H9 (cell line): ENCODE results near the gene KRR1. TPM values are rescaled to one million over a fixed set of nuclear protein-coding genes. Genes with fewer than 3 reads are reported as not detected.
"Not testable (repeated sequence)": the region's sequence is repeated elsewhere in the genome, so short reads cannot be mapped to it uniquely, and the experiment has no call there.

Experiments used
- DNase-seq: peaks from one replicate; pipeline ENCODE4 v3.0.0-alpha.2; 2017
- H2AFZ ChIP-seq: one replicate; pipeline ENCODE4 v1.6.1; 2013; ENCODE audit warnings: mild to moderate bottlenecking, low read length, control low read depth, moderate library complexity
- H2AK5ac ChIP-seq: 2 replicates; pipeline ENCODE4 v1.6.1; 2013; ENCODE audit warnings: low read length, control low read depth, mixed read lengths; ENCODE audit not compliant: insufficient read length
- H2BK120ac ChIP-seq: one replicate; pipeline ENCODE4 v1.6.1; 2013; ENCODE audit warnings: low read depth, mild to moderate bottlenecking, low read length, control low read depth, inconsistent platforms; ENCODE audit not compliant: poor library complexity, severe bottlenecking
- H2BK12ac ChIP-seq: 2 replicates; pipeline ENCODE4 v1.6.1; 2013; ENCODE audit warnings: low read length, control low read depth, mixed read lengths, low read depth; ENCODE audit not compliant: insufficient read length
- H2BK15ac ChIP-seq: 2 replicates; pipeline ENCODE4 v1.6.1; 2013; ENCODE audit warnings: low read depth, low read length, control low read depth
- H2BK20ac ChIP-seq: one replicate; pipeline ENCODE4 v1.6.1; 2013; ENCODE audit warnings: low read depth, mild to moderate bottlenecking, low read length, control low read depth, inconsistent platforms; ENCODE audit not compliant: poor library complexity, severe bottlenecking
- H2BK5ac ChIP-seq: 2 replicates; pipeline ENCODE4 v1.6.1; 2013; ENCODE audit warnings: low read length, control low read depth, mixed read lengths; ENCODE audit not compliant: insufficient read length
- H3K14ac ChIP-seq: 2 replicates; pipeline ENCODE4 v1.6.1; 2013; ENCODE audit warnings: low read length, control low read depth; ENCODE audit not compliant: insufficient read depth
- H3K18ac ChIP-seq: 2 replicates; pipeline ENCODE4 v1.6.1; 2013; ENCODE audit warnings: low read depth, mild to moderate bottlenecking, mixed read lengths, low read length, control low read depth; ENCODE audit not compliant: insufficient read length
- H3K23ac ChIP-seq: 2 replicates; pipeline ENCODE4 v1.6.1; 2013; ENCODE audit warnings: low read length, control low read depth, mixed read lengths, low read depth; ENCODE audit not compliant: insufficient read length
- H3K23me2 ChIP-seq: 2 replicates; pipeline ENCODE4 v1.6.1; 2013; ENCODE audit warnings: low read depth, mild to moderate bottlenecking, mixed read lengths, low read length, control low read depth; ENCODE audit not compliant: insufficient read length, poor library complexity, severe bottlenecking
- H3K27ac ChIP-seq: 2 replicates; pipeline ENCODE4 v1.5.1; 2013; ENCODE audit warnings: low read length, control low read depth, mixed read lengths, low read depth; ENCODE audit not compliant: insufficient read length
- H3K27me3 ChIP-seq: 2 replicates; pipeline ENCODE4 v1.6.1; 2013; ENCODE audit warnings: low read length, control low read depth, inconsistent platforms; ENCODE audit not compliant: insufficient read depth
- H3K4ac ChIP-seq: 2 replicates; pipeline ENCODE4 v1.6.1; 2013; ENCODE audit warnings: low read depth, mild to moderate bottlenecking, control low read depth, inconsistent platforms, low read length, moderate library complexity
- H3K4me1 ChIP-seq: 2 replicates; pipeline ENCODE4 v1.6.1; 2013; ENCODE audit warnings: low read length, control low read depth, inconsistent platforms; ENCODE audit not compliant: insufficient read depth
- H3K4me2 ChIP-seq: 2 replicates; pipeline ENCODE4 v1.6.1; 2013; ENCODE audit warnings: low read length, control low read depth, mixed read lengths; ENCODE audit not compliant: insufficient read length, insufficient read depth
- H3K56ac ChIP-seq: 2 replicates; pipeline ENCODE4 v1.6.1; 2013; ENCODE audit warnings: low read depth, mild to moderate bottlenecking, mixed read lengths, low read length, control low read depth; ENCODE audit not compliant: insufficient read length
- H3K79me1 ChIP-seq: 2 replicates; pipeline ENCODE4 v1.6.1; 2013; ENCODE audit warnings: low read depth, mild to moderate bottlenecking, moderate library complexity, low read length, control low read depth, inconsistent platforms; ENCODE audit not compliant: insufficient read depth, poor library complexity, severe bottlenecking
- H3K79me2 ChIP-seq: 2 replicates; pipeline ENCODE4 v1.6.1; 2013; ENCODE audit warnings: low read length, control low read depth, inconsistent platforms; ENCODE audit not compliant: insufficient read depth
- H3K9ac ChIP-seq: 2 replicates; pipeline ENCODE4 v1.6.1; 2013; ENCODE audit warnings: low read length, control low read depth, mixed read lengths; ENCODE audit not compliant: insufficient read length; ENCODE audit errors: extremely low read depth
- H3K9me3 ChIP-seq: one replicate; pipeline ENCODE4 v1.6.1; 2013; ENCODE audit warnings: low read depth, low read length, inconsistent platforms; ENCODE audit not compliant: control insufficient read depth
- H3T11ph ChIP-seq: one replicate; pipeline ENCODE4 v1.6.1; 2013; ENCODE audit warnings: mild to moderate bottlenecking, low read length, control low read depth, inconsistent platforms
- H4K20me1 ChIP-seq: one replicate; pipeline ENCODE4 v1.6.1; 2013; ENCODE audit not compliant: control insufficient read depth, insufficient read length, insufficient read depth
- H4K5ac ChIP-seq: 2 replicates; pipeline ENCODE4 v1.6.1; 2013; ENCODE audit warnings: low read depth, mild to moderate bottlenecking, mixed read lengths, low read length, control low read depth; ENCODE audit not compliant: insufficient read length
- H4K8ac ChIP-seq: replicated peaks from 2 replicates; pipeline ENCODE4 v1.6.1; 2013; ENCODE audit warnings: low read length, control low read depth, mixed read lengths, low read depth; ENCODE audit not compliant: insufficient read length
- H4K91ac ChIP-seq: 2 replicates; pipeline ENCODE4 v1.6.1; 2013; ENCODE audit warnings: low read depth, mild to moderate bottlenecking, moderate library complexity, mixed read lengths, low read length, control low read depth; ENCODE audit not compliant: insufficient read length
- H3K27ac Mint-ChIP-seq, 3 experiments: 2 replicates in 2 of 3; 3 replicates in 1 of 3; pipeline ENCODE4 v1.8.0; 2020 to 2021; ENCODE audit warnings: mixed read lengths in 3 of 3, mild to moderate bottlenecking in 1 of 3, moderate library complexity in 1 of 3
- H3K27me3 Mint-ChIP-seq: 2 replicates; pipeline ENCODE4 v1.8.0; 2021; ENCODE audit warnings: low read depth, mild to moderate bottlenecking, moderate library complexity, mixed read lengths
- H3K36me3 Mint-ChIP-seq, 3 experiments: 2 replicates in 2 of 3; 3 replicates in 1 of 3; pipeline ENCODE4 v1.8.0; 2020 to 2021; ENCODE audit warnings: low read depth in 3 of 3, mixed read lengths in 3 of 3; ENCODE audit not compliant: insufficient read depth in 1 of 3
- H3K4me1 Mint-ChIP-seq, 2 experiments: 2 replicates each; pipeline ENCODE4 v1.8.0; 2020; ENCODE audit warnings: mixed read lengths in 2 of 2
- H3K4me3 Mint-ChIP-seq, 2 experiments: 2 replicates in 1 of 2; 3 replicates in 1 of 2; pipeline ENCODE4 v1.8.0; 2020 to 2021; ENCODE audit warnings: mild to moderate bottlenecking in 2 of 2, mixed read lengths in 2 of 2, moderate library complexity in 1 of 2
- H3K9me3 Mint-ChIP-seq, 2 experiments: 2 replicates in 1 of 2; 3 replicates in 1 of 2; pipeline ENCODE4 v1.8.0; 2020; ENCODE audit warnings: mild to moderate bottlenecking in 2 of 2, mixed read lengths in 2 of 2, moderate library complexity in 1 of 2
- WGBS: extraction: QIAGEN DNeasy Blood & Tissue Kit; methylation state at CpG from one replicate; pipeline ENCODE4 v1.1.7; 2013; ENCODE audit warnings: missing lambda C conversion rate, low lambda C conversion rate, mixed read lengths; ENCODE audit not compliant: insufficient read length; ENCODE audit errors: extremely low coverage; 5-methylcytosine and 5-hydroxymethylcytosine counted together
- total RNA-seq: library from RNA; stranded (reverse); gene quantifications from 2 replicates; pipeline ENCODE4 v1.2.1, GENCODE V29; 2021
- TF ChIP-seq, protein P1 (sequence below): fragments of 200-600 bp; sonication (generic); conservative IDR thresholded peaks from 3 replicates; pipeline ENCODE4 v1.8.0; 2021; ENCODE audit warnings: antibody characterized with exemption, mild to moderate bottlenecking

KRR1 gene
- total RNA-seq, 1 experiment from 2014 or later = 88.9 TPM

DNA sequence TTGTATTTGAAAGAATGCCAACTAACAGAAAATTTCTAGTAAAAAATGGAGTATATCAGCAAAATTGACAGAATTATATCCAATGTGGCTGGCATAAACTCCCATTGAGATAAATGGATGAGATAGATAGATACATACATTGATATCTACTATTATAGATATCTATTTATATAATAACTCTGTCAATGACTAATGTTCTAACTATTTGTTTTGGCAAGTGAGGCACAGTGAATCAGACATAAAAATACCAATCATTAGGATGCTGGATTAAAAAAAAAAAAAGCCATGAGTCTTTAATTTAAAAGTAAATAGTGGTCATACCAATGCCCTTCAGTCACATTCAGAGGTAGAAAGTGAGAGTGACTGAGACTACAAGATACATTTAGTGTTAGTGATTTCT, 64.6 kb downstream of the KRR1 start:
- H3K36me3 Mint-ChIP-seq = peaks cover 0 to 5% (median 4%) of the 10 kb centered on the region in 3 experiments; a peak in 3 of 7 replicates

DNA sequence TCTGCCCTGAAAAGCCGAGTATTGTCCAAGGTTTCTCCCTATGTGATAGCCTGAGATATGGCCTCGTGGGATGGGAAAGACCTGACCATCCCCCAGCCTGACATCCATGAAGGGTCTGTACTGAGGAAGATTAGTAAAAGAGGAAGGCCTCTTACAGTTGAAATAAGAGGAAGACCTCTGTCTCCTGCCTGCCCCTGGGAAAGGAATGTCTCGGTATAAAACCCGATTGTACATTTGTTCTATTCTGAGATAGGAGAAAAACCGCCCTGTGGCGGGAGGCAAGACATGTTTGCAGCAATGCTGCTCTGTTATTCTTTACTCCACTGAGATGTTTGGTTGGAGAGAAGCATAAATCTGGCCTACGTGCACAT, 66.3 kb downstream of the KRR1 start:
- not testable (repeated sequence) for H2AFZ ChIP-seq, H4K20me1 ChIP-seq, H2BK120ac ChIP-seq, H3K4me1 Mint-ChIP-seq, H4K8ac ChIP-seq, H3K56ac ChIP-seq, H2BK12ac ChIP-seq, H3K4ac ChIP-seq, H3K18ac ChIP-seq, H3K4me2 ChIP-seq, H3K79me2 ChIP-seq, H3K79me1 ChIP-seq, H3K14ac ChIP-seq, H3K9me3 ChIP-seq, H3K4me3 Mint-ChIP-seq, H4K91ac ChIP-seq, H3K27me3 Mint-ChIP-seq, H2AK5ac ChIP-seq, H3K23me2 ChIP-seq, H3K27me3 ChIP-seq, H2BK5ac ChIP-seq, H3K4me1 ChIP-seq, H4K5ac ChIP-seq, H3T11ph ChIP-seq, H3K27ac Mint-ChIP-seq, DNase-seq, H3K9ac ChIP-seq, H3K23ac ChIP-seq, H2BK20ac ChIP-seq, H2BK15ac ChIP-seq, H3K27ac ChIP-seq
- H3K9me3 Mint-ChIP-seq = peaks cover 10 to 19% of the 10 kb centered on the region in 2 experiments
- WGBS = no CpG with 5 or more reads among the region's 7 CpGs
- H3K36me3 Mint-ChIP-seq = peaks cover 6 to 17% (median 15%) of the 10 kb centered on the region in 3 experiments

More for the DNA sequence above, 64.6 kb downstream of the KRR1 start:
- H3K27me3 Mint-ChIP-seq = no peaks in the 10 kb centered on the region
- no peaks in the 10 kb centered on the region for H3K4me1 ChIP-seq
- H3K79me1 ChIP-seq = no peaks in the 10 kb centered on the region
- no peaks in the 10 kb centered on the region for H3K27me3 ChIP-seq
- peaks cover 0 to 6% of the 10 kb centered on the region in 2 experiments; a peak in 1 of 5 replicates for H3K9me3 Mint-ChIP-seq
- no peak overlapping the region for H2BK20ac ChIP-seq
- no peak overlapping the region for H3K27ac Mint-ChIP-seq
- no peak overlapping the region for H2BK12ac ChIP-seq
- no peaks in the 10 kb centered on the region for H3K9me3 ChIP-seq
- no peaks in the 10 kb centered on the region for H3K4me1 Mint-ChIP-seq
- no peaks in the 10 kb centered on the region for H3K79me2 ChIP-seq
- H3K18ac ChIP-seq = no peak overlapping the region
- no peak overlapping the region for H4K91ac ChIP-seq
- H4K8ac ChIP-seq = no peak overlapping the region
- no peak overlapping the region for H3T11ph ChIP-seq
- no peaks in the 10 kb centered on the region for H4K20me1 ChIP-seq
- no peak overlapping the region for H3K4me3 Mint-ChIP-seq
- no peak overlapping the region for H3K56ac ChIP-seq
- no peak overlapping the region for H2BK120ac ChIP-seq
- H3K14ac ChIP-seq = no peak overlapping the region
- H2AFZ ChIP-seq = no peak overlapping the region
- H3K4ac ChIP-seq = no peak overlapping the region
- H3K27ac ChIP-seq = no peak overlapping the region
- no peaks in the 10 kb centered on the region for H3K23me2 ChIP-seq
- TF ChIP-seq, protein P1, sequence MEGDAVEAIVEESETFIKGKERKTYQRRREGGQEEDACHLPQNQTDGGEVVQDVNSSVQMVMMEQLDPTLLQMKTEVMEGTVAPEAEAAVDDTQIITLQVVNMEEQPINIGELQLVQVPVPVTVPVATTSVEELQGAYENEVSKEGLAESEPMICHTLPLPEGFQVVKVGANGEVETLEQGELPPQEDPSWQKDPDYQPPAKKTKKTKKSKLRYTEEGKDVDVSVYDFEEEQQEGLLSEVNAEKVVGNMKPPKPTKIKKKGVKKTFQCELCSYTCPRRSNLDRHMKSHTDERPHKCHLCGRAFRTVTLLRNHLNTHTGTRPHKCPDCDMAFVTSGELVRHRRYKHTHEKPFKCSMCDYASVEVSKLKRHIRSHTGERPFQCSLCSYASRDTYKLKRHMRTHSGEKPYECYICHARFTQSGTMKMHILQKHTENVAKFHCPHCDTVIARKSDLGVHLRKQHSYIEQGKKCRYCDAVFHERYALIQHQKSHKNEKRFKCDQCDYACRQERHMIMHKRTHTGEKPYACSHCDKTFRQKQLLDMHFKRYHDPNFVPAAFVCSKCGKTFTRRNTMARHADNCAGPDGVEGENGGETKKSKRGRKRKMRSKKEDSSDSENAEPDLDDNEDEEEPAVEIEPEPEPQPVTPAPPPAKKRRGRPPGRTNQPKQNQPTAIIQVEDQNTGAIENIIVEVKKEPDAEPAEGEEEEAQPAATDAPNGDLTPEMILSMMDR = no peak
- H2BK5ac ChIP-seq = no peak overlapping the region
- no peak overlapping the region for H4K5ac ChIP-seq
- no peak overlapping the region for H2BK15ac ChIP-seq
- H3K23ac ChIP-seq = no peak overlapping the region
- no peak for DNase-seq
- H3K4me2 ChIP-seq = no peak overlapping the region
- no peak overlapping the region for H3K9ac ChIP-seq
- no peak overlapping the region for H2AK5ac ChIP-seq
